ENCODE measurements around the gene AMY2B. TPM values are rescaled to one million over a fixed set of nuclear protein-coding genes. Genes with fewer than 3 reads are reported as not detected.

Gene AMY2B
- total and polyA plus RNA-seq, 2 of the 13 experiments (the other 11 are each of a cell fraction or from before 2014, with no cell fraction given), result 1.3 to 1.9 TPM

- peak; percentile 65; the same call in 1 of the 2 replicates for TF ChIP-seq BORCS8-MEF2B (CRISPR knock-in tag; IDR thresholded peaks at IDR 0.05)
- TF ChIP-seq HES4 (CRISPR knock-in tag; IDR thresholded peaks at IDR 0.05; ENCODE audit: borderline replicate concordance), result no peak
- TF ChIP-seq, protein P1, sequence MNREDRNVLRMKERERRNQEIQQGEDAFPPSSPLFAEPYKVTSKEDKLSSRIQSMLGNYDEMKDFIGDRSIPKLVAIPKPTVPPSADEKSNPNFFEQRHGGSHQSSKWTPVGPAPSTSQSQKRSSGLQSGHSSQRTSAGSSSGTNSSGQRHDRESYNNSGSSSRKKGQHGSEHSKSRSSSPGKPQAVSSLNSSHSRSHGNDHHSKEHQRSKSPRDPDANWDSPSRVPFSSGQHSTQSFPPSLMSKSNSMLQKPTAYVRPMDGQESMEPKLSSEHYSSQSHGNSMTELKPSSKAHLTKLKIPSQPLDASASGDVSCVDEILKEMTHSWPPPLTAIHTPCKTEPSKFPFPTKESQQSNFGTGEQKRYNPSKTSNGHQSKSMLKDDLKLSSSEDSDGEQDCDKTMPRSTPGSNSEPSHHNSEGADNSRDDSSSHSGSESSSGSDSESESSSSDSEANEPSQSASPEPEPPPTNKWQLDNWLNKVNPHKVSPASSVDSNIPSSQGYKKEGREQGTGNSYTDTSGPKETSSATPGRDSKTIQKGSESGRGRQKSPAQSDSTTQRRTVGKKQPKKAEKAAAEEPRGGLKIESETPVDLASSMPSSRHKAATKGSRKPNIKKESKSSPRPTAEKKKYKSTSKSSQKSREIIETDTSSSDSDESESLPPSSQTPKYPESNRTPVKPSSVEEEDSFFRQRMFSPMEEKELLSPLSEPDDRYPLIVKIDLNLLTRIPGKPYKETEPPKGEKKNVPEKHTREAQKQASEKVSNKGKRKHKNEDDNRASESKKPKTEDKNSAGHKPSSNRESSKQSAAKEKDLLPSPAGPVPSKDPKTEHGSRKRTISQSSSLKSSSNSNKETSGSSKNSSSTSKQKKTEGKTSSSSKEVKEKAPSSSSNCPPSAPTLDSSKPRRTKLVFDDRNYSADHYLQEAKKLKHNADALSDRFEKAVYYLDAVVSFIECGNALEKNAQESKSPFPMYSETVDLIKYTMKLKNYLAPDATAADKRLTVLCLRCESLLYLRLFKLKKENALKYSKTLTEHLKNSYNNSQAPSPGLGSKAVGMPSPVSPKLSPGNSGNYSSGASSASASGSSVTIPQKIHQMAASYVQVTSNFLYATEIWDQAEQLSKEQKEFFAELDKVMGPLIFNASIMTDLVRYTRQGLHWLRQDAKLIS (CRISPR knock-in tag; IDR thresholded peaks at IDR 0.05), result no peak
- 0 out of 2 replicates have a peak, but pooled peaks have one; percentile 35 for TF ChIP-seq SALL2 (CRISPR knock-in tag; IDR thresholded peaks at IDR 0.05)
- no peak for TF ChIP-seq SOX6 (IDR thresholded peaks at IDR 0.05)
- 0 out of 2 replicates have a peak, but pooled peaks have one; percentile 16 for TF ChIP-seq SOX6 (CRISPR knock-in tag; IDR thresholded peaks at IDR 0.05)
- no peak for TF ChIP-seq ZNF30 (CRISPR knock-in tag; IDR thresholded peaks at IDR 0.05)
- TF ChIP-seq KIAA2018 (CRISPR knock-in tag; IDR thresholded peaks at IDR 0.05; ENCODE audit: borderline replicate concordance), result no peak
- TF ChIP-seq PHF8 (CRISPR knock-in tag; IDR thresholded peaks at IDR 0.05), result peak; percentile 52; the same call in 1 of the 2 replicates
- TF ChIP-seq, protein P2, sequence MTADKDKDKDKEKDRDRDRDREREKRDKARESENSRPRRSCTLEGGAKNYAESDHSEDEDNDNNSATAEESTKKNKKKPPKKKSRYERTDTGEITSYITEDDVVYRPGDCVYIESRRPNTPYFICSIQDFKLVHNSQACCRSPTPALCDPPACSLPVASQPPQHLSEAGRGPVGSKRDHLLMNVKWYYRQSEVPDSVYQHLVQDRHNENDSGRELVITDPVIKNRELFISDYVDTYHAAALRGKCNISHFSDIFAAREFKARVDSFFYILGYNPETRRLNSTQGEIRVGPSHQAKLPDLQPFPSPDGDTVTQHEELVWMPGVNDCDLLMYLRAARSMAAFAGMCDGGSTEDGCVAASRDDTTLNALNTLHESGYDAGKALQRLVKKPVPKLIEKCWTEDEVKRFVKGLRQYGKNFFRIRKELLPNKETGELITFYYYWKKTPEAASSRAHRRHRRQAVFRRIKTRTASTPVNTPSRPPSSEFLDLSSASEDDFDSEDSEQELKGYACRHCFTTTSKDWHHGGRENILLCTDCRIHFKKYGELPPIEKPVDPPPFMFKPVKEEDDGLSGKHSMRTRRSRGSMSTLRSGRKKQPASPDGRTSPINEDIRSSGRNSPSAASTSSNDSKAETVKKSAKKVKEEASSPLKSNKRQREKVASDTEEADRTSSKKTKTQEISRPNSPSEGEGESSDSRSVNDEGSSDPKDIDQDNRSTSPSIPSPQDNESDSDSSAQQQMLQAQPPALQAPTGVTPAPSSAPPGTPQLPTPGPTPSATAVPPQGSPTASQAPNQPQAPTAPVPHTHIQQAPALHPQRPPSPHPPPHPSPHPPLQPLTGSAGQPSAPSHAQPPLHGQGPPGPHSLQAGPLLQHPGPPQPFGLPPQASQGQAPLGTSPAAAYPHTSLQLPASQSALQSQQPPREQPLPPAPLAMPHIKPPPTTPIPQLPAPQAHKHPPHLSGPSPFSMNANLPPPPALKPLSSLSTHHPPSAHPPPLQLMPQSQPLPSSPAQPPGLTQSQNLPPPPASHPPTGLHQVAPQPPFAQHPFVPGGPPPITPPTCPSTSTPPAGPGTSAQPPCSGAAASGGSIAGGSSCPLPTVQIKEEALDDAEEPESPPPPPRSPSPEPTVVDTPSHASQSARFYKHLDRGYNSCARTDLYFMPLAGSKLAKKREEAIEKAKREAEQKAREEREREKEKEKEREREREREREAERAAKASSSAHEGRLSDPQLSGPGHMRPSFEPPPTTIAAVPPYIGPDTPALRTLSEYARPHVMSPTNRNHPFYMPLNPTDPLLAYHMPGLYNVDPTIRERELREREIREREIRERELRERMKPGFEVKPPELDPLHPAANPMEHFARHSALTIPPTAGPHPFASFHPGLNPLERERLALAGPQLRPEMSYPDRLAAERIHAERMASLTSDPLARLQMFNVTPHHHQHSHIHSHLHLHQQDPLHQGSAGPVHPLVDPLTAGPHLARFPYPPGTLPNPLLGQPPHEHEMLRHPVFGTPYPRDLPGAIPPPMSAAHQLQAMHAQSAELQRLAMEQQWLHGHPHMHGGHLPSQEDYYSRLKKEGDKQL (CRISPR knock-in tag; IDR thresholded peaks at IDR 0.05; ENCODE audit: low read depth), result no peak
Measured at GRCh38 chr1:103525607-103526507, 45.5 kb upstream of the AMY2B start, which contains the start of gene RNPC3 (continued).

Data from HepG2 (cell line).